Measurements from ENCODE around the gene PLCL2.
"Not testable (repeated sequence)": the region's sequence is repeated elsewhere in the genome, so short reads cannot be mapped to it uniquely, and the experiment has no call there.

Gene PLCL2

GRCh38 chr3:17081520-17081919, 196.8 kb downstream of the PLCL2 start:
- no peak for DNase-seq

GRCh38 chr3:17087509-17087908, 202.8 kb downstream of the PLCL2 start:
- DNase-seq, result no peak

GRCh38 chr3:17088017-17088416, 203.3 kb downstream of the PLCL2 start:
- DNase-seq, result no peak

- no peak for DNase-seq
Observed at GRCh38 chr3:17088602-17089313, 204.0 kb downstream of the PLCL2 start.

- no peak for DNase-seq
Observed at GRCh38 chr3:17089314-17089700, 204.6 kb downstream of the PLCL2 start.

GRCh38 chr3:17090280-17090983, 205.7 kb downstream of the PLCL2 start:
- no peak for DNase-seq

GRCh38 chr3:17091910-17092582, 207.3 kb downstream of the PLCL2 start:
- no peak for DNase-seq

- no peak for DNase-seq
Observed at GRCh38 chr3:17092583-17092933, 207.8 kb downstream of the PLCL2 start.

- no peak for DNase-seq
Observed at GRCh38 chr3:17094551-17094950, 209.8 kb downstream of the PLCL2 start.

- no peak for DNase-seq
Observed at GRCh38 chr3:17103579-17103978, 218.8 kb downstream of the PLCL2 start.

GRCh38 chr3:17106801-17107200, 222.0 kb downstream of the PLCL2 start:
- not testable (repeated sequence) for DNase-seq

GRCh38 chr3:17110660-17111396, 226.1 kb downstream of the PLCL2 start:
- no peak for DNase-seq

GRCh38 chr3:17111586-17111985, 226.8 kb downstream of the PLCL2 start:
- no peak for DNase-seq

GRCh38 chr3:17115186-17115585, 230.4 kb downstream of the PLCL2 start:
- no peak for DNase-seq

- DNase-seq, result no peak
Observed at GRCh38 chr3:17116007-17116600, 231.3 kb downstream of the PLCL2 start.

GRCh38 chr3:17118771-17119170, 234.0 kb downstream of the PLCL2 start:
- no peak for DNase-seq

- DNase-seq, result no peak
Observed at GRCh38 chr3:17119201-17120072, 234.7 kb downstream of the PLCL2 start.

- no peak for DNase-seq
Observed at GRCh38 chr3:17120115-17120514, 235.4 kb downstream of the PLCL2 start.

GRCh38 chr3:17121336-17121735, 236.6 kb downstream of the PLCL2 start:
- DNase-seq, result no peak

- no peak for DNase-seq
Observed at GRCh38 chr3:17122758-17123157, 238.0 kb downstream of the PLCL2 start.

- no peak for DNase-seq
Observed at GRCh38 chr3:17125738-17126442, 241.1 kb downstream of the PLCL2 start.

Data from NCI-H774 (cell line).